ENCODE data around the gene ANKS1B.

DNA sequence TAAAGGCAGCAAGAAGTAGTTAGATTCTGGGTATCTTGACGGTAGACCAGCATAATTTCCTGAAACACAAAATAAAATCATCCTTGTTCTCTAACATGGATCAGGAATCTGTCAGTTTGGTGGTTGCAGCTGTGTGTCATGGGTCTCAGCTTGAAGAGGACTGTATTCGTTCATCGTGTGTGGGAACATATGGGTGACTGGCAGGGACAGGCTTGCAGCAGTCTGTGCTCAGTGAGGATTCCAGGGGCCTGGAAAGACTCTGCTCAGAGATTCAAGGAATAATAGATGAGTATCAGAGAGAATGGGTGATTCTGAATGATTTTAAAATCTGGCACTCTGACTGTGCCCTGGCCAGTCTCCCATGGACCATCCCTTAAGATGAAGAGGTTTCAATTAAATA lies 918.0 kb downstream of the ANKS1B start:
- TF ChIP-seq JUN (CRISPR knock-in tag; IDR thresholded peaks at IDR 0.05) (no peak), NFE2L1 (CRISPR knock-in tag; IDR thresholded peaks at IDR 0.05) (no peak), FOXK1 (CRISPR knock-in tag; IDR thresholded peaks at IDR 0.05) (no peak)
- TF ChIP-seq, protein P1, sequence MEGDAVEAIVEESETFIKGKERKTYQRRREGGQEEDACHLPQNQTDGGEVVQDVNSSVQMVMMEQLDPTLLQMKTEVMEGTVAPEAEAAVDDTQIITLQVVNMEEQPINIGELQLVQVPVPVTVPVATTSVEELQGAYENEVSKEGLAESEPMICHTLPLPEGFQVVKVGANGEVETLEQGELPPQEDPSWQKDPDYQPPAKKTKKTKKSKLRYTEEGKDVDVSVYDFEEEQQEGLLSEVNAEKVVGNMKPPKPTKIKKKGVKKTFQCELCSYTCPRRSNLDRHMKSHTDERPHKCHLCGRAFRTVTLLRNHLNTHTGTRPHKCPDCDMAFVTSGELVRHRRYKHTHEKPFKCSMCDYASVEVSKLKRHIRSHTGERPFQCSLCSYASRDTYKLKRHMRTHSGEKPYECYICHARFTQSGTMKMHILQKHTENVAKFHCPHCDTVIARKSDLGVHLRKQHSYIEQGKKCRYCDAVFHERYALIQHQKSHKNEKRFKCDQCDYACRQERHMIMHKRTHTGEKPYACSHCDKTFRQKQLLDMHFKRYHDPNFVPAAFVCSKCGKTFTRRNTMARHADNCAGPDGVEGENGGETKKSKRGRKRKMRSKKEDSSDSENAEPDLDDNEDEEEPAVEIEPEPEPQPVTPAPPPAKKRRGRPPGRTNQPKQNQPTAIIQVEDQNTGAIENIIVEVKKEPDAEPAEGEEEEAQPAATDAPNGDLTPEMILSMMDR (IDR thresholded peaks at IDR 0.05), result no peak
- TF ChIP-seq, protein P2, sequence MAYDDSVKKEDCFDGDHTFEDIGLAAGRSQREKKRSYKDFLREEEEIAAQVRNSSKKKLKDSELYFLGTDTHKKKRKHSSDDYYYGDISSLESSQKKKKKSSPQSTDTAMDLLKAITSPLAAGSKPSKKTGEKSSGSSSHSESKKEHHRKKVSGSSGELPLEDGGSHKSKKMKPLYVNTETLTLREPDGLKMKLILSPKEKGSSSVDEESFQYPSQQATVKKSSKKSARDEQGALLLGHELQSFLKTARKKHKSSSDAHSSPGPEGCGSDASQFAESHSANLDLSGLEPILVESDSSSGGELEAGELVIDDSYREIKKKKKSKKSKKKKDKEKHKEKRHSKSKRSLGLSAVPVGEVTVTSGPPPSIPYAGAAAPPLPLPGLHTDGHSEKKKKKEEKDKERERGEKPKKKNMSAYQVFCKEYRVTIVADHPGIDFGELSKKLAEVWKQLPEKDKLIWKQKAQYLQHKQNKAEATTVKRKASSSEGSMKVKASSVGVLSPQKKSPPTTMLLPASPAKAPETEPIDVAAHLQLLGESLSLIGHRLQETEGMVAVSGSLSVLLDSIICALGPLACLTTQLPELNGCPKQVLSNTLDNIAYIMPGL (CRISPR knock-in tag; IDR thresholded peaks at IDR 0.05), result no peak
